SK-N-SH (cell line): Measurements from ENCODE around the gene PERM1. TPM values are rescaled to one million over a fixed set of nuclear protein-coding genes. Genes with fewer than 3 reads are reported as not detected.

ENCODE experiments used
- CTCF ChIA-PET: fragments of 300-600, 350-600 bp; formaldehyde crosslinking; extraction: SDS; loops from one replicate; lab custom pipeline; 2021; lab: Yijun Ruan, JAX
- POLR2A ChIA-PET: fragments of 350-600 bp; sonication (Branson Sonifier 250); formaldehyde crosslinking; extraction: SDS; loops from one replicate; lab custom pipeline; 2020; ENCODE audit warnings: antibody characterized with exemption, inconsistent platforms; lab: Yijun Ruan, JAX
- DNase-seq: peaks from one replicate; pipeline ENCODE4 v3.0.0; 2012
- H2AFZ ChIP-seq: fragments of 200-600 bp; sonication (generic); 2 replicates; pipeline ENCODE4 v1.8.1; 2016; ENCODE audit warnings: antibody characterized with exemption, mild to moderate bottlenecking, low read depth
- H3F3A ChIP-seq: fragments of 200-600 bp; sonication (generic); replicated peaks from 2 replicates; pipeline ENCODE3; 2016; ENCODE audit warnings: antibody characterized with exemption, mild to moderate bottlenecking; ENCODE audit not compliant: insufficient read depth
- H3K27ac ChIP-seq, 2 experiments: fragments of 200-500 bp in 1 of 2; fragments of 200-600 bp in 1 of 2; sonication (Bioruptor generic) in 1 of 2; sonication (generic), shearing (Covaris generic) in 1 of 2; 2 replicates each; pipeline versions ENCODE4 v1.5.1 to v1.6.1; 2014 to 2016; ENCODE audit warnings: low read depth in 2 of 2, inconsistent platforms in 1 of 2, low read length in 1 of 2, mild to moderate bottlenecking in 1 of 2, mixed read lengths in 1 of 2
- H3K27me3 ChIP-seq: fragments of 200-600 bp; sonication (generic), shearing (Covaris generic); 2 replicates; pipeline ENCODE4 v1.6.1; 2016; ENCODE audit warnings: mixed run types; ENCODE audit not compliant: insufficient read depth
- H3K36me3 ChIP-seq, 2 experiments: fragments of 200-500 bp in 1 of 2; fragments of 200-600 bp in 1 of 2; sonication (Bioruptor generic) in 1 of 2; sonication (generic) in 1 of 2; replicated peaks in 1 of 2; 2 replicates each; pipeline versions ENCODE3 to v1.5.1; 2014 to 2016; ENCODE audit warnings: low read length in 1 of 2, mild to moderate bottlenecking in 1 of 2; ENCODE audit not compliant: insufficient read depth in 2 of 2, control insufficient read depth in 1 of 2
- H3K4me1 ChIP-seq, 2 experiments: fragments of 200-500 bp in 1 of 2; fragments of 200-600 bp in 1 of 2; sonication (Bioruptor generic) in 1 of 2; sonication (generic), shearing (Covaris generic) in 1 of 2; 2 replicates each; pipeline versions ENCODE4 v1.5.1 to v1.6.1; 2014 to 2016; ENCODE audit warnings: low read depth in 1 of 2, low read length in 1 of 2, mixed run types in 1 of 2; ENCODE audit not compliant: insufficient read depth in 2 of 2, control insufficient read depth in 1 of 2
- H3K4me2 ChIP-seq: fragments of 200-600 bp; sonication (generic), shearing (Covaris generic); 2 replicates; pipeline ENCODE4 v1.6.1; 2017; ENCODE audit warnings: mixed run types
- H3K4me3 ChIP-seq, 2 experiments: fragments of 200-500 bp in 1 of 2; fragments of 200-600 bp in 1 of 2; sonication (Bioruptor generic) in 1 of 2; sonication (generic), shearing (Covaris generic) in 1 of 2; 2 replicates each; pipeline versions ENCODE4 v1.5.1 to v1.8.1; 2014 to 2016; ENCODE audit warnings: low read depth in 2 of 2, inconsistent platforms in 1 of 2, low read length in 1 of 2, mild to moderate bottlenecking in 1 of 2, mixed read lengths in 1 of 2, moderate library complexity in 1 of 2
- H3K79me2 ChIP-seq: fragments of 200-600 bp; sonication (generic); 2 replicates; pipeline ENCODE4 v1.8.1; 2017; ENCODE audit warnings: mild to moderate bottlenecking; ENCODE audit not compliant: insufficient read depth
- H3K9ac ChIP-seq: fragments of 200-600 bp; sonication (generic); 2 replicates; pipeline ENCODE4 v1.6.1; 2017; ENCODE audit warnings: mixed run types
- H3K9me2 ChIP-seq: fragments of 200-600 bp; sonication (generic); 2 replicates; pipeline ENCODE4 v1.6.1; 2017; ENCODE audit warnings: mixed run types
- H3K9me3 ChIP-seq: fragments of 200-600 bp; sonication (generic); 2 replicates; pipeline ENCODE4 v1.6.1; 2017; ENCODE audit warnings: mixed run types, mild to moderate bottlenecking, moderate library complexity
- H4K20me1 ChIP-seq: fragments of 200-600 bp; sonication (generic); 2 replicates; pipeline ENCODE4 v1.6.1; 2017; ENCODE audit warnings: mild to moderate bottlenecking, mixed run types; ENCODE audit not compliant: insufficient read depth
- CHD2 ChIP-seq: fragments of 150-350 bp; IDR thresholded peaks from 2 replicates; pipeline ENCODE4 v1.6.1; 2018; ENCODE audit warnings: low read length; ENCODE audit not compliant: partially characterized antibody
- GABPA ChIP-seq: IDR thresholded peaks from 2 replicates; pipeline ENCODE4 v1.4.0; 2012; ENCODE audit warnings: low read depth, mild to moderate bottlenecking
- GATA2 ChIP-seq: sonication (generic); formaldehyde crosslinking; IDR thresholded peaks from 2 replicates; pipeline ENCODE4 v1.5.0; 2020; ENCODE audit warnings: mild to moderate bottlenecking, missing genetic modification reagents
- IRF3 ChIP-seq: fragments of 150-350 bp; IDR thresholded peaks from 2 replicates; pipeline ENCODE4 v1.6.1; 2016; ENCODE audit warnings: mild to moderate bottlenecking, low read depth, low read length
- MAX ChIP-seq: IDR thresholded peaks from 2 replicates; pipeline ENCODE4 v1.4.0; 2012; ENCODE audit warnings: low read depth
- MEF2A ChIP-seq: IDR thresholded peaks from 2 replicates; pipeline ENCODE4 v1.4.0; 2012; ENCODE audit warnings: low read depth, borderline replicate concordance
- MXI1 ChIP-seq: IDR thresholded peaks from 2 replicates; pipeline ENCODE4 v1.6.1; 2012; ENCODE audit warnings: mild to moderate bottlenecking, low read depth, low read length, improper control_type of control experiment
- PBX3 ChIP-seq: IDR thresholded peaks from 2 replicates; pipeline ENCODE4; 2012
- RFX5 ChIP-seq: IDR thresholded peaks from 2 replicates; pipeline ENCODE4 v1.6.1; 2012; ENCODE audit warnings: mild to moderate bottlenecking, improper control_type of control experiment, low read length
- RXRA ChIP-seq: IDR thresholded peaks from 2 replicates; pipeline ENCODE4 v1.4.0; 2012; ENCODE audit warnings: low read depth, mild to moderate bottlenecking, borderline replicate concordance
- TAF1 ChIP-seq: IDR thresholded peaks from 2 replicates; pipeline ENCODE4 v1.6.1; 2012; ENCODE audit warnings: low read depth, mild to moderate bottlenecking, low read length, moderate library complexity, borderline replicate concordance
- USF2 ChIP-seq: fragments of 150-350 bp; IDR thresholded peaks from 2 replicates; pipeline ENCODE4 v1.6.1; 2017; ENCODE audit warnings: antibody characterized with exemption, low read length, low read depth, borderline replicate concordance
- YY1 ChIP-seq: IDR thresholded peaks from 2 replicates; pipeline ENCODE4 v1.4.0; 2012; ENCODE audit warnings: low read depth, mild to moderate bottlenecking
- WGBS: methylation state at CpG from one replicate; pipeline ENCODE4 v1.1.6; 2017; ENCODE audit warnings: low lambda C conversion rate; 5-methylcytosine and 5-hydroxymethylcytosine counted together
- polyA plus RNA-seq, 3 experiments: library from polyadenylated mRNA; depleted of rRNA; stranded (reverse); fragments of >200 nt; gene quantifications; 2 replicates each; pipeline ENCODE4 v1.2.3, GENCODE V29; 2012

PERM1 gene
- polyA plus RNA-seq, 1 of the 3 experiments (the other 2 are of a cell fraction), result 0.25 TPM

- Histone ChIP-seq H4K20me1 (no peaks in the 10 kb centered on the region), H3K9me2 (no peaks in the 10 kb centered on the region), H3K9ac (no peak overlapping the region), H3K4me1 (peaks cover 0 to 21% of the 10 kb centered on the region in 2 experiments; a peak in 1 of 4 replicates), H3K27me3 (no peaks in the 10 kb centered on the region; the same call in 1 of the 2 replicates), H3K27ac (no peak overlapping the region), H3F3A (peaks cover 3% of the 10 kb centered on the region), H3K9me3 (no peaks in the 10 kb centered on the region), H3K4me2 (no peak overlapping the region), H2AFZ (no peak overlapping the region), H3K79me2 (no peaks in the 10 kb centered on the region), H3K4me3 (no peak overlapping the region), H3K36me3 (no peaks in the 10 kb centered on the region)
- TF ChIP-seq MEF2A, result no peak
- no peak for TF ChIP-seq GATA2 (CRISPR knock-in tag)
- no peak for TF ChIP-seq YY1
- no peak for TF ChIP-seq PBX3
- no peak for TF ChIP-seq MXI1
- TF ChIP-seq GABPA, result no peak
- TF ChIP-seq MAX, result no peak
- no peak for TF ChIP-seq CHD2
- no peak for TF ChIP-seq RFX5
- no peak for TF ChIP-seq RXRA
- TF ChIP-seq USF2, result no peak
- no peak for TF ChIP-seq TAF1
- TF ChIP-seq IRF3, result no peak
- DNase-seq, result no peak
- 100% methylated on average over 4 of the region's 9 CpGs for WGBS
- CTCF ChIA-PET, result interaction anchor here (0.6 to 9.1 kb wide), 8 partner anchors 18 to 143 kb away, joined by 3 to 246 read pairs (median 5); partner anchors contain the start of gene HES4
- POLR2A ChIA-PET, result no interaction called here
Measured at GRCh38 chr1:979744-980072, 2.2 kb downstream of the PERM1 start.
